Measurements from ENCODE around the gene TP53RK. TPM values are rescaled to one million over a fixed set of nuclear protein-coding genes. Genes with fewer than 3 reads are reported as not detected.

The TP53RK gene
- total and polyA plus RNA-seq, 2 donors from 2014 or later = 9.3 to 11.0 TPM

GRCh38 chr20:46722450-46722849, 33.2 kb upstream of the TP53RK start:
- Histone ChIP-seq H3K4me3 (ENCODE audit: low read length in 3 of 3) (no peak overlapping the region), H3K27ac (ENCODE audit: low read depth in 2 of 2, low read length in 2 of 2) (no peak overlapping the region), H3K36me3 (ENCODE audit: control insufficient read depth in 2 of 3, insufficient read depth in 3 of 3, low read length in 3 of 3) (peaks cover 0 to 4% (median 0%) of the 10 kb centered on the region in 3 donors), H3K4me1 (ENCODE audit: control insufficient read depth in 2 of 3, insufficient read depth in 2 of 3, low read depth in 1 of 3, low read length in 3 of 3) (no peaks in the 10 kb centered on the region), H3K27me3 (ENCODE audit: control insufficient read depth, insufficient read depth, low read length) (no peaks in the 10 kb centered on the region), H3K9ac (ENCODE audit: low read length in 3 of 3) (no peak overlapping the region), H3K9me3 (ENCODE audit: control insufficient read depth in 2 of 3, insufficient read depth in 1 of 3, low read length in 3 of 3) (peaks cover 0 to 5% (median 3%) of the 10 kb centered on the region in 3 donors)
- FAIRE-seq (no peak), DNase-seq (no peak)
- TF ChIP-seq CTCF (IDR thresholded peaks at IDR 0.05; ENCODE audit: borderline replicate concordance, extremely low read depth, insufficient read depth) = no peak
- intact Hi-C loops (cut with DNase I) = no loop called here

- Histone ChIP-seq H3K9me3 (ENCODE audit: control insufficient read depth in 2 of 3, insufficient read depth in 1 of 3, low read length in 3 of 3) (peaks cover 0 to 5% (median 3%) of the 10 kb centered on the region in 3 donors), H3K36me3 (ENCODE audit: control insufficient read depth in 2 of 3, insufficient read depth in 3 of 3, low read length in 3 of 3) (peaks cover 0 to 4% (median 0%) of the 10 kb centered on the region in 3 donors), H3K27me3 (ENCODE audit: control insufficient read depth, insufficient read depth, low read length) (no peaks in the 10 kb centered on the region), H3K4me3 (ENCODE audit: low read length in 3 of 3) (no peak overlapping the region), H3K4me1 (ENCODE audit: control insufficient read depth in 2 of 3, insufficient read depth in 2 of 3, low read depth in 1 of 3, low read length in 3 of 3) (no peaks in the 10 kb centered on the region), H3K27ac (ENCODE audit: low read depth in 2 of 2, low read length in 2 of 2) (no peak overlapping the region), H3K9ac (ENCODE audit: low read length in 3 of 3) (no peak overlapping the region)
- no peak for TF ChIP-seq CTCF (IDR thresholded peaks at IDR 0.05; ENCODE audit: borderline replicate concordance, extremely low read depth, insufficient read depth)
- FAIRE-seq (no peak), DNase-seq (no peak)
- intact Hi-C loops (cut with DNase I) = no loop called here
Observed at GRCh38 chr20:46721476-46721875, 32.2 kb upstream of the TP53RK start.

- no peak for DNase-seq
- intact Hi-C loops (cut with DNase I) = no loop called here
- H3K9ac ChIP-seq (ENCODE audit: low read length in 3 of 3) = no peak overlapping the region
- no peaks in the 10 kb centered on the region for H3K4me1 ChIP-seq (ENCODE audit: control insufficient read depth in 2 of 3, insufficient read depth in 2 of 3, low read depth in 1 of 3, low read length in 3 of 3)
- no peak for TF ChIP-seq CTCF (IDR thresholded peaks at IDR 0.05; ENCODE audit: borderline replicate concordance, extremely low read depth, insufficient read depth)
- no peak overlapping the region for H3K4me3 ChIP-seq (ENCODE audit: low read length in 3 of 3)
- no peaks in the 10 kb centered on the region for H3K27me3 ChIP-seq (ENCODE audit: control insufficient read depth, insufficient read depth, low read length)
- no peak overlapping the region for H3K27ac ChIP-seq (ENCODE audit: low read depth in 2 of 2, low read length in 2 of 2)
- peaks cover 0 to 4% (median 0%) of the 10 kb centered on the region in 3 donors for H3K36me3 ChIP-seq (ENCODE audit: control insufficient read depth in 2 of 3, insufficient read depth in 3 of 3, low read length in 3 of 3)
- peaks cover 0 to 5% (median 3%) of the 10 kb centered on the region in 3 donors for H3K9me3 ChIP-seq (ENCODE audit: control insufficient read depth in 2 of 3, insufficient read depth in 1 of 3, low read length in 3 of 3)
- FAIRE-seq = no peak
Observed at GRCh38 chr20:46720776-46721425, 31.7 kb upstream of the TP53RK start.
